Activated naive CD4-positive, alpha-beta T cell treated with Interleukin-2 at 50 U/mL for 16 hours (primary cell): ENCODE data around the gene FRMD5.
"Not testable (repeated sequence)": the region's sequence is repeated elsewhere in the genome, so short reads cannot be mapped to it uniquely, and the experiment has no call there.

Experiments
- DNase-seq: peaks from one replicate; pipeline ENCODE4 v3.0.0-alpha.2; 2020

Gene FRMD5

DNA sequence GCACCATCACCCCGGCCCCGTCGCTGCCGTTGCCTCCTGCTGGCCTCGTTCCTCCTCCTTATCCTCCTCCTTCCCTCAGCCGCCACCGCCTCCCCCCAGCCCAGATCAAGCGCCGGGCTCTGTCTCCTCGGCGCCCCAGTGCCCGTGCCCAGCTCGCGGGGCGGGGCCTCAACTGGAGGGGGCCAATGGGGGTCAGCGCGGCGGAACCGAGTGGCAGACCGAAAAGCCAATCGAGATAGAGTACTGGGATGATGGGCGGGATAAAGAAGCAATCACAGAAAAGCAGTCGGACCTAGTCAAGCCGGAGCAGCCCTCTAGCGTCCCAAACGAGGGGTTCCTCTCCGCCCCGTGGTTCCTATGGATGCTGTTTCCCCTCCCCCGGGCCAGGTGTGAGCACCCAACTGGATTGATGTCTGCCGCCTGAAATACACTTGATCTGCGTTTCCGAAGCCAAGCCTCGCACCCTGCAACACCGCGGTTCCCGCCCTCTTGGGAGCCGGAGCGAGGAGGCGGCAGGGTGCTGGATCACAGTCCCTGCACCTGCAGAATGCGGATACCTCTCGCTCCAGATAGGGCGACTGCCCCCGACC is at the start of gene FRMD5:
Gene FRMD5, minus strand, starts transcription at position 121 of the 590 bp plus-strand sequence.
- DNase-seq: peak; percentile 88

DNA sequence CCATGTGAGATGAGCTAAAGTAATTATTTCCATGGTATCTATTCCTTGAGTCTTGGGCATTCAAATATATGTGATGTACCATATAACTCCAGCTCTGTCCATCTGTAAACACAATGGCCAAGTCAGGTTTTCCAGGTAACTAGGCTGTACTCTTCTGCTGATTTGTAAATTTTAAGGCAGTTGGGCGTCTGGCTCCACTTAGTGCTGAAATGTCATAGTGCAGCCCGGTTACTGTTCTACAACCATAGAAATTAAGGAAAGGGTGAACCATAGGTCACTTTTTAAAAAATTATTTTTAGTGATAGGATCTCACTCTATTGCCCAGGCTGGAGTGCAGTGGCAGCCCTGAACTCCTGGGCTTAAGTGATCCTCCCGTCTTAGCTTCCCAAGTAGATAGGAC is 48.8 kb upstream of the FRMD5 start:
- no peak for DNase-seq

- DNase-seq: no peak
Measured at GRCh38 chr15:44243141-44243540, 48.1 kb upstream of the FRMD5 start.

GRCh38 chr15:44231842-44232241 is 36.8 kb upstream of the FRMD5 start:
- DNase-seq: no peak

DNA sequence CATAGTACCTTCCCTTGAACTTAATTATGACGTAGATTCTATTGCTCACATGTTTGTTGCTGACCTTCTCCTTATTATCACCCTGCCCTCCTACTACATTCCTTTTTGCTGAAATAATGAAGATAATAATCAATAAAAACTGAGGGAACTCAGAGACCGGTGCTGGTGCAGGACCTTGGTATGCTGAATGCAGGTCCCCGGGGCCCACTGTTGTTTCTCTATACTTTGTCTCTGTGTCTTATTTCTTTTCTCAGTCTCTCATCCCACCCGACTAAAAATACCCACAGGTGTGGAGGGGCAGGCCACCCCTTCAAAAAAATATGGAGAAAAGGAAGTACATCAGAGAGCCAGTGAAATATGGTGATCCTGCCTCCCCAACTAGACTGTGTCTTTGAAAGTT is 34.2 kb upstream of the FRMD5 start:
- not testable (repeated sequence) for DNase-seq

GRCh38 chr15:44227584-44227983 is 32.5 kb upstream of the FRMD5 start:
- no peak for DNase-seq

DNA sequence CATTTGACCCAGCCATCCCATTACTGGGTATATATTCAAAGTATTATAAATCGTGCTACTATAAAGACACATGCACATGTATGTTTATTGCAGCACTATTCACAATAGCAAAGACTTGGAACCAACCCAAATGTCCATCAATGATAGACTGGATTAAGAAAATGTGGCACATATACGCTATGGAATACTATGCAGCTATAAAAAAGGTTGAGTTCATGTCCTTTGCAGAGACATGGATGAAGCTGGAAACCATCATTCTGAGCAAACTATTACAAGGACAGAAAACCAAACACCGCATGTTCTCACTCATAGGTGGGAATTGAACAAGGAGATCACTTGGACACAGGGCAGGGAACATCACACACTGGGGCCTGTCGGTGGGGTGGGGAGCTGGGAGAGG is 31.9 kb upstream of the FRMD5 start:
- not testable (repeated sequence) for DNase-seq

DNA sequence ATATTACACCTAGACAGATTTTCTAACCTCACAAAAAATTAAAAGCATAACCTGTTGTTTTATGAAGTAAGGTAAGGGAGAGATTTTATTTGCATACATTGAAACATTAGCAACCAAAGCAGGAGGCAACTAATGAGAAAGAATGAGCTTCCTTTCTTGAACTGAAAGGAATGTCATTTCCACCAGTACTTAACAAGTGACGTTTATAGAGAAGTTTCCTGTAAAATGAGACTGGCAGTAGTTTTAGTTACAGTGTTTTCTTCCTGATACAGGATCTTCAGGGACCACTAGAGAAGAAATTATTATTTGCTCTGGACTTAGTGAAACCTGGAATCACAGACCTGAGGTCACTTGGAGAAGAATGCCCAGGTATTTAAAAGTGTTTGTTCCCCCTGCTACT is 27.4 kb upstream of the FRMD5 start:
- no peak for DNase-seq

DNA sequence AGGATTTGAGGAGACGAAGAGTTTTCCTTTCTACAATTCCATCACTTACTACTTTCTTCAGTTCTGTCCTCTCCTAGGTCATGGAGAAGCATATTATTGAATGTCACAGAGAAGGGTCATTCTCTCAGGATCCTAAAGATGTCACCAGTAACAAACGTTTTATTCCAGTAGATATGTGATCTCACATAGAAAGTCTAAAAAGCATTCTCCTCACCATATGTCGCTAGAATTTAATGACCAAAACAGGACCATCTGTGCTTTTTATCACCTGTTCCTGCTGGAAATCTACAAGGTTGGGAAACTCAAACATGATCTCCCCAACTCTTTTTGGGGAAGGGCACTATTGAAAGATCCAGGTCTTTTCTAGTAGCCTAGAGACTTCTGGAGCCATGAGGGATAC is 24.0 kb upstream of the FRMD5 start:
- no peak for DNase-seq

DNA sequence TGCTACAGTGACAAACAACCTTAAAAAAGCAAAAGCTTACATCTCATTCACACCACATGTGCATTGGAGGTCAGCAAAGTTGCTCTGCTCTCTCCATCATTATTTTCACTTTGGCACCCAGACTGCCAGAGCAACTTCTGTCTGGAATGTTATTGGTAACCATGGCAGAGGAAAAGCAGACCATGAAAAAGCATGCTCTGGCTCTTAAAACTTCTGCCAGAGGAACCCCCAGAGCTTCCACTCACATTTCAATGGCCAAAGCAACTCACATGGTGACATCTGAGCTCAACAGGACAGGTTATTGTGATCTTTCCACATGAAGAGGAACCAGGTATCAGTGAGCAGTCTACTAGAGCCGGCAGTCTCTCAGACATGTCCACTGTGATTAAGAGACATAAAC is 21.9 kb upstream of the FRMD5 start:
- DNase-seq: no peak

DNA sequence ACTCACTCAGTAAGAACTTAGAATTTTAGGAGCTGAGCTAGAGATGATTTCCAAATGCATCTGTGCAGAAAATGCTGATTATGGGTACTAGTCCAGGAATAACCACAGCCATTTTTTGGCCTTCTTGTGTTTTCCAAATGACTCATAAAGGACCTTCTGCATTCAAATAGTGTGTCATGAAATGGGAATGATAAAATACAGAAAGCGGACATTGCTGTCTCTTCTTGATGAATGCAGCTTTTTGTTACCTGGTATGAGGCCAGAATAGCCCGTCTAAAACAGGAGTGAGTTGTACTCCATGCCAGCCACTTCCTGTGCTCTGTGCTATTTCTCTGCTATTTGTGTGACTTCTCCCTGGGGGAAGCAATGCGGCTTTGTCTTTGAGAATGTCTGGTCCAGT is 20.5 kb upstream of the FRMD5 start:
- DNase-seq: no peak

- no peak for DNase-seq
Measured at GRCh38 chr15:44208956-44209355, 13.9 kb upstream of the FRMD5 start.

GRCh38 chr15:44207643-44208042 is 12.6 kb upstream of the FRMD5 start:
- no peak for DNase-seq

DNA sequence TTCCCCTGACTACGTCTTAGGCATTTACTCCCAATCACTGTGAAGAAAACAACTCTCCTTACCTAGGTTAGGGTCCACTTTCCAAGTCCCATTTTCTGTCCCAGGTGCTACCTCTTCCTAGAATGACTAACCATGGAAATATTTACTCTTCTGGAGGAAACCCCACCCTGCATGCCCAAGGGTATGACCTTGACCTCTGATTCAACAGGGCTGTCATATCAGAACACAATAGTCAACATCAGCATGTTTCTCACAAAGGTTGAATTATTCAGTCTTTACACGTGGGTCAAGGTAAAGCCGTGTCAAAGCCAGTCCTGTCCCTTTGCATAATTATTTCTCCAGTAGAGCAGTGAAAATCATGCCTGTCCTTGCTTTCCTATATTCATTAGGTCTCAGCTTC is 4.3 kb upstream of the FRMD5 start:
- DNase-seq: no peak

DNA sequence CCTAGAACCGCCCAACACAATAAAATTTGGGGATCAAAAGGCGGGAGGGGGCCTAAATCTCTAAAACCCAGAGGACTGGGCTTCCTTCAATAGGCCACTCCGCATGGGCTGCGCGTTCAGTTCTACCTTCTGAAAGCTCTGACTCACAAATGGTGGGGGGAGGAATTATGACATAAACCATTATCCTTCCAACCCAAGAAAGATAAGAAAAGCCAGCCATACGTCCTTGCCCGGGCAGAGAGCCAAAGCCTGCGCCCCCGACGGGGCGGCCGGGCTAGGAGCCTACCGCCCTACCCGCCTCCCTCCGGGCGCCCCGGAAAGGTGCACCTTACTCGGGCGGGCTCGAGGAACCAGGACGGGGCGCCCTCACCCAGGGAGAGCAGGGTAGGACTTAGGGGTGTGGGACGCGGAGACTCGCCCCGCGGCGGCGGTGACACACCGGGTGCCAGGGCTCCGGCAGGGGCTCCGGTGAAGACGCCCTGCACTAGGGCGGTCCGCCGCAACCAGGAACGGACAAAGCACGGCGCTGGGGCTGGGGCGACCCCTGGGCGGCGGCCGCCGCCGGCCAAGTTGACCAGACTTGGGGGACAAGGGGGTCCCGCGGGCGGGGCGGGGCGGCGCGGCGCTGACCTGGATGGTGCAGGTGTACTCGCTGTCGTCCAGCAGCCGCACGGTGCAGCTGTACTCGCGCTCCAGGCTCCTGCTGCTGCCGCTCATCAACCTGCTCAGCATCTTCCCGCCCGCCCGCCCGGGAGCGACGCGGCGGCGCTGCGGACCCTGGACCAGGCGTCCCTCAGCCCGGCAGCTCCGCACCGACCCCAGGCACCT is 534 bp downstream of the FRMD5 start:
- DNase-seq: peak; percentile 30

- DNase-seq: no peak
Measured at GRCh38 chr15:44193651-44194322, 1.3 kb downstream of the FRMD5 start.

- no peak for DNase-seq
Measured at GRCh38 chr15:44188795-44189194, 6.3 kb downstream of the FRMD5 start.

DNA sequence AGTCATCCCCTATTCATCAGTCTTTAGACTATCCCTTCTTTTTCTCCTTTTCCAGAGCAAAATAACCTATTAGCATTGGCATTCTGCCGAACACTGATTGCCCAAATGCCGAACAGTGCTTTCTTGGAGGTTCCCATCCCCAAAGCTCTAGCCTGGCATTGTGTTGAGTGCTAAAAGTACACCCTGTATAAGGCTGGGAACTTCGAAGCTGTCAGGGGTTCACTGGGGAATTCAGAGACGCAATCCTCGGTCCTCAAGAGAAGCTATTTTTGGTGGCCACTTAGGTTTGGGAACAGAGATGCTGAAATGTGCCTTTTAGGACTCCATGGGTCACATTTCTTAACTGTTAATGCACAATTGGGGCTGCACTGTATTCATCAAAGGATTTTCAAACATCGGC is 8.4 kb downstream of the FRMD5 start:
- DNase-seq: no peak

DNA sequence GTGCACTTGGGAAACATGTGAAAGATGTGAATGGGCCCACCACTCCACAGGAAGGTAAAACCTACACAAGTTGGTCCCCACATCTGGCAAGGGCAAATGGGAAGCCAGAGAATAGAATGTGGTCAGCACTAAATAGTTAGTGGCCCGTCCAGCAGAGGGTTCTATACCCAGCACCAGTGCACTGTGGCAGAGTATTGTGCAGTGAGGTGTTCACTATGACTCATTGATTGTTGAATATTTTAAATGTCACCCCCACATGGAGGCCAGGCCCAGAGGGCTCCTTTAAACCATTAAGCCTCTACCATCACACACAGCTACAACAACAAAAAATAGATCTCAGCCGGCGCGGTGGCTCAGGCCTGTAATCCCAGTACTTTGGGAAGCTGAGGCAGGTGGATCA is 11.7 kb downstream of the FRMD5 start:
- DNase-seq: no peak

DNA sequence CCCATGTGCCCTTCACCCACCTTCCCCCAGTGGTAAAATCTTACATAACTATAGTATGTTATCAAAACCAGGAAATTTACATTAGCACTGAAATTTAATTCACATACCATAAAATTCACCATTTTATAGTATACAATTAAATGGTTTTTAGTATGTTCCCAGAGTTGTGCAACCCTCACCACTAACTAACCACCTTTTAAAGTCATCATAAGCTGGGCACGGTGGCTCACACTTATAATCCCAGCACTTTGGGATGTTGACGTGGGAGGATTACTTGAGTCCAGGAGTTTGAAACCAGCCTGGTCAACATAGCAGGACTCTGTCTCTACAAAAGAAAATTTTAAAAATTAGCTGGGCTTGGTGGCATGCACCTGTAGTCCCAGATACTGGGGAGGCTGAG is 13.7 kb downstream of the FRMD5 start:
- no peak for DNase-seq

GRCh38 chr15:44177139-44177538 is 17.9 kb downstream of the FRMD5 start:
- no peak for DNase-seq

DNA sequence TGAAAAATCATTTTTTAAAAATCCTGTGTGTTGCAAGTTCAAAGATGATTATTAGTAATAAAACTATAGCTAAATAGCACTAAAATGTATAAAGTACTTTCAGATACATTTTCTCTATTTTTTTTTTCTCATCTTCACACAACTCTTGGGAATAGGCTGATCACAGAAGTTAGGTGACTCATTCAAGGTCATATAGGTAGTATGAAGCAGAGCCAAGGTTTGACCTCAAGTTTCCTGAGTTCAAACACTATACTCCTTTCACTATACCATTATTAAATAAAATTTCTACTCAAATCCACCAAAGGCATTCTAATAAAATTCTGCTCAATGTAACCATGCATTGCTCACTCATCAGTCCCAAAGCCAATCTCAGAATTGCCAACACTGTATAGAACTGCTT is 21.3 kb downstream of the FRMD5 start:
- DNase-seq: no peak

- no peak for DNase-seq
Measured at GRCh38 chr15:44163370-44163769, 31.7 kb downstream of the FRMD5 start.

- DNase-seq: no peak
Measured at GRCh38 chr15:44160796-44161195, 34.3 kb downstream of the FRMD5 start.
